Tibial nerve (tissue), 4 donors: Measurements from ENCODE around the gene DPH2.

ENCODE experiments used
- EP300 ChIP-seq, 2 donors: sonication (generic); formaldehyde crosslinking; IDR thresholded peaks; one replicate each; pipeline ENCODE4 v1.6.1; 2017; ENCODE audit warnings: antibody characterized with exemption in 2 of 2, mild to moderate bottlenecking in 1 of 2
- POLR2A ChIP-seq, 2 donors: fragments of 450-650 bp; IDR thresholded peaks; one replicate each; pipeline ENCODE4 v1.6.1; 2017; ENCODE audit warnings: antibody characterized with exemption in 2 of 2, mild to moderate bottlenecking in 2 of 2, moderate library complexity in 2 of 2
- TF ChIP-seq, protein P1 (sequence below), 5 experiments: fragments of 200-600 bp in 3 of 5; fragments of 450-650 bp in 2 of 5; sonication (generic) in 3 of 5; IDR thresholded peaks; one replicate each; pipeline ENCODE4 v1.5.1; 2016 to 2019; ENCODE audit warnings: antibody characterized with exemption in 5 of 5, mild to moderate bottlenecking in 3 of 5, moderate library complexity in 2 of 5

DNA sequence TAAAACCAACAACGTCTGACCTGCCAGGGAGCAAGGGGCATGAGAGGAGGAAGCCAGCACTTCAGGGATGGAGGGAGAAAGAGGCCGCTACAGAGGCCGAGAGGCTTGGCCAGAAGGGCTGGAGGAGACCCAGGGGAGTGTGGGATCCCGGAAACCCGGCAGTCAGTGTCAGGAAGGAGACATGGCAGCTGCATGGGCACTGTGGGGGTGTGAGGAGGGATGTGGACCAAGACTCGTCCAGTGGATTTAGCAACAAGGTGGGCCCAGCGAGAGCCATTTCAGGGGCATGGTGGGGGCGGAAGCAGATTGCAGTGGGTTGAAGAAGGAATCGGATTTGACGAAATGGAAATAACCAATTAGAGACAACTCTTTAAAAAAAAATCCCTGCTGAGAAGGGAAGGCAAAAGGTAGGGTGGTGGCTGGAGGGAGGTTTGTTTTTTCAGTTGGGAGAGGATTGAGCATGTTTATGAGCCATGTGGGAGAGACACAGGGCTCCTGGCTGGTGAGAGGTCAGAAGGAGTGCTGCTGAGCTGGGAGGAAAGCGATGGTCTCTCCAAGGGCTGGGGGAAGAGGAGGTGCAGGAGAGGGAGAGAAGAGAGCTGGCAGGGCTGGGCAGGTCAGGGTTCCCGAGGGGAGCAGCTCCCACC lies 13.6 kb downstream of the DPH2 start:
- TF ChIP-seq, protein P1, sequence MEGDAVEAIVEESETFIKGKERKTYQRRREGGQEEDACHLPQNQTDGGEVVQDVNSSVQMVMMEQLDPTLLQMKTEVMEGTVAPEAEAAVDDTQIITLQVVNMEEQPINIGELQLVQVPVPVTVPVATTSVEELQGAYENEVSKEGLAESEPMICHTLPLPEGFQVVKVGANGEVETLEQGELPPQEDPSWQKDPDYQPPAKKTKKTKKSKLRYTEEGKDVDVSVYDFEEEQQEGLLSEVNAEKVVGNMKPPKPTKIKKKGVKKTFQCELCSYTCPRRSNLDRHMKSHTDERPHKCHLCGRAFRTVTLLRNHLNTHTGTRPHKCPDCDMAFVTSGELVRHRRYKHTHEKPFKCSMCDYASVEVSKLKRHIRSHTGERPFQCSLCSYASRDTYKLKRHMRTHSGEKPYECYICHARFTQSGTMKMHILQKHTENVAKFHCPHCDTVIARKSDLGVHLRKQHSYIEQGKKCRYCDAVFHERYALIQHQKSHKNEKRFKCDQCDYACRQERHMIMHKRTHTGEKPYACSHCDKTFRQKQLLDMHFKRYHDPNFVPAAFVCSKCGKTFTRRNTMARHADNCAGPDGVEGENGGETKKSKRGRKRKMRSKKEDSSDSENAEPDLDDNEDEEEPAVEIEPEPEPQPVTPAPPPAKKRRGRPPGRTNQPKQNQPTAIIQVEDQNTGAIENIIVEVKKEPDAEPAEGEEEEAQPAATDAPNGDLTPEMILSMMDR (IDR thresholded peaks at IDR 0.05): no peak
- TF ChIP-seq POLR2A (IDR thresholded peaks at IDR 0.05) (no peak), EP300 (IDR thresholded peaks at IDR 0.05) (no peak)
